HCT116 (cell line): ENCODE data around the gene HGFAC. TPM values are rescaled to one million over a fixed set of nuclear protein-coding genes. Genes with fewer than 3 reads are reported as not detected.

Source experiments
- ATAC-seq: fragments of 200-7000 bp; cut with Tn5 transposase; 2 replicates; pipeline ENCODE4 v1.9.1; 2020; ENCODE audit warnings: mild to moderate bottlenecking, moderate library complexity
- BruUV-seq: library from RNA; stranded (reverse); fragments of 400-500 nt; replicated peaks from 2 replicates; lab custom pipeline; 2021; lab: Mats Ljungman, UMichigan
- CTCF ChIA-PET: fragments of 300-600 bp; sonication (Branson Sonifier 250); formaldehyde crosslinking; loops from one replicate; lab custom pipeline; 2021; ENCODE audit warnings: antibody characterized with exemption; lab: Charles Lee
- POLR2A ChIA-PET: fragments of 300-600, 350-600 bp; sonication (Branson Sonifier 250); formaldehyde crosslinking; loops from one replicate; lab custom pipeline; 2021; ENCODE audit warnings: antibody characterized with exemption; lab: Charles Lee
- RAD21 ChIA-PET, 2 experiments: fragments of 300-600 bp; sonication (Branson Sonifier 250); formaldehyde crosslinking; loops; one replicate each; lab custom pipeline; 2023; ENCODE audit warnings: low total read pairs in 2 of 2; ENCODE audit not compliant: uncharacterized antibody in 2 of 2, unreplicated experiment in 2 of 2, low non-redundant PET in 1 of 2; lab: Charles Lee
- DNase-seq: peaks from one replicate; pipeline ENCODE4 v3.0.0-alpha.2; 2010; ENCODE audit warnings: low read depth, low spot score
- H2AFZ ChIP-seq: fragments of 200-600 bp; shearing (Covaris generic), sonication (generic); 2 replicates; pipeline ENCODE4 v1.6.1; 2017; ENCODE audit warnings: low read depth, mixed run types, mixed read lengths, antibody characterized with exemption, low read length; ENCODE audit not compliant: poor library complexity, severe bottlenecking
- H3K27ac ChIP-seq: 2 replicates; pipeline ENCODE4 v1.5.1; 2012; ENCODE audit warnings: low read depth, low read length
- H3K27me3 ChIP-seq: fragments of 200-600 bp; sonication (generic); 2 replicates; pipeline ENCODE4 v1.6.1; 2016; ENCODE audit warnings: mixed run types, low read length, mixed read lengths; ENCODE audit not compliant: insufficient read depth
- H3K36me3 ChIP-seq, 2 experiments: fragments of 200-500 bp in 1 of 2; fragments of 200-600 bp in 1 of 2; sonication (Bioruptor generic) in 1 of 2; sonication (generic) in 1 of 2; 2 replicates each; pipeline versions ENCODE4 v1.5.1 to v1.6.1; 2014 to 2016; ENCODE audit warnings: low read length in 2 of 2, inconsistent platforms in 1 of 2, mixed read lengths in 1 of 2, mixed run types in 1 of 2; ENCODE audit not compliant: insufficient read depth in 2 of 2, control insufficient read depth in 1 of 2
- H3K4me1 ChIP-seq, 2 experiments: fragments of 200-600 bp in 1 of 2; sonication (generic) in 1 of 2; 2 replicates each; pipeline versions ENCODE4 v1.5.1 to v1.6.1; 2012 to 2017; ENCODE audit warnings: low read length in 2 of 2, inconsistent platforms in 1 of 2, mild to moderate bottlenecking in 1 of 2, mixed read lengths in 1 of 2, mixed run types in 1 of 2, moderate library complexity in 1 of 2; ENCODE audit not compliant: insufficient read depth in 2 of 2, control insufficient read depth in 1 of 2
- H3K4me2 ChIP-seq: fragments of 200-600 bp; sonication (generic); 2 replicates; pipeline ENCODE4 v1.6.1; 2017; ENCODE audit warnings: mixed run types, low read length, mixed read lengths
- H3K4me3 ChIP-seq, 2 experiments: fragments of 200-600 bp in 1 of 2; sonication (generic) in 1 of 2; replicated peaks in 1 of 2; 2 replicates each; pipeline ENCODE4 v1.5.1; 2011 to 2016; ENCODE audit warnings: low read length in 2 of 2, control low read depth in 1 of 2, low read depth in 1 of 2, mild to moderate bottlenecking in 1 of 2, mixed read lengths in 1 of 2, mixed run types in 1 of 2
- H3K79me2 ChIP-seq: fragments of 200-600 bp; sonication (generic); 2 replicates; pipeline ENCODE4 v1.6.1; 2017; ENCODE audit warnings: mild to moderate bottlenecking, mixed run types, low read length, moderate library complexity, mixed read lengths; ENCODE audit not compliant: insufficient read depth
- H3K9ac ChIP-seq: fragments of 200-600 bp; sonication (generic); 2 replicates; pipeline ENCODE4 v1.6.1; 2016; ENCODE audit warnings: low read length, mixed read lengths
- H3K9me2 ChIP-seq: fragments of 200-600 bp; sonication (generic), shearing (Covaris generic); 2 replicates; pipeline ENCODE4 v1.6.1; 2017; ENCODE audit warnings: mixed run types, mild to moderate bottlenecking, moderate library complexity; ENCODE audit not compliant: insufficient read depth
- H3K9me3 ChIP-seq, 2 experiments: fragments of 200-500 bp in 1 of 2; fragments of 200-600 bp in 1 of 2; sonication (Bioruptor generic) in 1 of 2; sonication (generic) in 1 of 2; 2 replicates each; pipeline ENCODE4 v1.6.1; 2014 to 2017; ENCODE audit warnings: low read length in 2 of 2, mixed read lengths in 2 of 2, inconsistent platforms in 1 of 2, low read depth in 1 of 2, mild to moderate bottlenecking in 1 of 2, mixed run types in 1 of 2, moderate library complexity in 1 of 2; ENCODE audit not compliant: control insufficient read depth in 1 of 2, insufficient read depth in 1 of 2
- H4K20me1 ChIP-seq: fragments of 200-600 bp; sonication (generic), shearing (Covaris generic); 2 replicates; pipeline ENCODE4 v1.6.1; 2017; ENCODE audit warnings: mixed run types, mild to moderate bottlenecking, moderate library complexity; ENCODE audit not compliant: insufficient read depth
- CBX3 ChIP-seq: IDR thresholded peaks from 2 replicates; pipeline ENCODE4 v1.6.1; 2012; ENCODE audit warnings: low read depth
- CEBPB ChIP-seq: IDR thresholded peaks from 2 replicates; pipeline ENCODE4 v1.6.1; 2012; ENCODE audit warnings: low read depth
- CTCF ChIP-seq, 3 experiments: fragments of 200-600 bp in 1 of 3; sonication (generic) in 1 of 3; IDR thresholded peaks in 2 of 3; conservative IDR thresholded peaks in 1 of 3; 2 replicates each; pipeline ENCODE4 v1.5.1; 2012 to 2017; ENCODE audit warnings: low read depth in 2 of 3, low read length in 2 of 3, antibody characterized with exemption in 1 of 3, borderline replicate concordance in 1 of 3, control low read depth in 1 of 3, mild to moderate bottlenecking in 1 of 3, mixed read lengths in 1 of 3, mixed run types in 1 of 3, moderate library complexity in 1 of 3; ENCODE audit not compliant: insufficient read depth in 1 of 3
- EGR1 ChIP-seq: IDR thresholded peaks from 2 replicates; pipeline ENCODE4 v1.6.1; 2012; ENCODE audit warnings: low read depth
- ELF1 ChIP-seq: IDR thresholded peaks from 2 replicates; pipeline ENCODE4 v1.6.1; 2012; ENCODE audit warnings: low read depth, borderline replicate concordance
- EZH2 ChIP-seq: fragments of 200-600 bp; sonication (generic); IDR thresholded peaks from 2 replicates; pipeline ENCODE4 v1.6.1; 2017; ENCODE audit warnings: antibody characterized with exemption, mixed run types
- EZH2phosphoT487 ChIP-seq: fragments of 200-600 bp; IDR thresholded peaks from 2 replicates; pipeline ENCODE4 v1.6.1; 2018; ENCODE audit warnings: antibody characterized with exemption, borderline replicate concordance
- FOSL1 ChIP-seq: IDR thresholded peaks from 2 replicates; pipeline ENCODE4 v1.6.1; 2012; ENCODE audit warnings: low read depth
- POLR2A ChIP-seq: IDR thresholded peaks from 2 replicates; pipeline ENCODE4 v1.7.0; 2011; ENCODE audit warnings: borderline replicate concordance; ENCODE audit not compliant: insufficient read depth, insufficient read length; ENCODE audit errors: extremely low read depth
- RAD21 ChIP-seq: IDR thresholded peaks from 2 replicates; pipeline ENCODE4 v1.6.1; 2012; ENCODE audit warnings: low read depth, mild to moderate bottlenecking
- REST ChIP-seq: IDR thresholded peaks from 2 replicates; pipeline ENCODE4 v1.6.1; 2012; ENCODE audit warnings: low read depth
- SIN3A ChIP-seq: IDR thresholded peaks from 2 replicates; pipeline ENCODE4 v1.6.1; 2012; ENCODE audit warnings: low read depth
- SP1 ChIP-seq: IDR thresholded peaks from 2 replicates; pipeline ENCODE4 v1.6.1; 2012; ENCODE audit warnings: low read depth
- SRF ChIP-seq: IDR thresholded peaks from 2 replicates; pipeline ENCODE4 v1.6.1; 2012; ENCODE audit warnings: low read depth
- TCF7L2 ChIP-seq: IDR thresholded peaks from 2 replicates; pipeline ENCODE4 v1.7.0; 2011; ENCODE audit warnings: borderline replicate concordance, inconsistent platforms; ENCODE audit not compliant: insufficient read depth, insufficient read length; ENCODE audit errors: extremely low read depth
- YY1 ChIP-seq: IDR thresholded peaks from 2 replicates; pipeline ENCODE4 v1.6.1; 2011; ENCODE audit warnings: low read length, low read depth, moderate library complexity, mild to moderate bottlenecking; ENCODE audit not compliant: insufficient replicate concordance; ENCODE audit errors: extremely low read depth
- ZFX ChIP-seq: fragments of 450-650 bp; IDR thresholded peaks from 2 replicates; pipeline ENCODE4 v1.6.1; 2017
- ZNF274 ChIP-seq: fragments of 200-500 bp; sonication (Bioruptor generic); IDR thresholded peaks from 2 replicates; pipeline ENCODE4 v1.6.1; 2014; ENCODE audit warnings: mild to moderate bottlenecking, low read depth, low read length, inconsistent platforms
- intact Hi-C: fragments of 100-400 bp; cut with micrococcal nuclease; formaldehyde crosslinking; loops from 2 replicates; pipeline ENCODE4 v1.10.0; 2022
- total RNA-seq: library from RNA; stranded (reverse); gene quantifications from one replicate; pipeline ENCODE4 v1.2.1, GENCODE V29; 2021; ENCODE audit not compliant: unreplicated experiment
- TF ChIP-seq, protein P1 (sequence below): IDR thresholded peaks from 2 replicates; pipeline ENCODE4 v1.6.1; 2012
- TF ChIP-seq, protein P2 (sequence below): IDR thresholded peaks from 2 replicates; pipeline ENCODE4 v1.6.1; 2012

Gene HGFAC
- total RNA-seq, 1 experiment from 2014 or later, result 1.1 TPM

- H3K36me3 ChIP-seq, result no peaks in the 10 kb centered on the region
- CTCF ChIA-PET, result no interaction called here
- POLR2A ChIA-PET, result interaction anchor here (1.0 kb wide), 1 partner anchor 12 kb away, joined by 3 read pairs; no protein-coding TSS in a partner anchor
- RAD21 ChIA-PET, result no interaction called here
- H4K20me1 ChIP-seq, result no peaks in the 10 kb centered on the region
- H2AFZ ChIP-seq, result no peak overlapping the region
- H3K4me1 ChIP-seq, result no peaks in the 10 kb centered on the region
- no peak overlapping the region for H3K27ac ChIP-seq
- H3K4me2 ChIP-seq, result no peak overlapping the region
- H3K9ac ChIP-seq, result no peak overlapping the region
- TF ChIP-seq CEBPB, result no peak
- no peak for TF ChIP-seq SRF
- no peak for TF ChIP-seq FOSL1
- TF ChIP-seq CTCF (IDR thresholded peaks at IDR 0.05 in 2 of 3, conservative IDR thresholded peaks at IDR 0.05 in 1 of 3; ENCODE audit: borderline replicate concordance in 1 of 3, insufficient read depth in 1 of 3, low read depth in 2 of 3, low read length in 2 of 3), result no peak
- TF ChIP-seq ZFX, result no peak
- no peak for TF ChIP-seq ELF1
- no peak for TF ChIP-seq EZH2
- TF ChIP-seq CBX3, result no peak
- no peak for TF ChIP-seq YY1
- no peak for TF ChIP-seq SIN3A
- no peak for TF ChIP-seq ZNF274
- TF ChIP-seq REST, result no peak
- TF ChIP-seq POLR2A, result no peak
- no peak for TF ChIP-seq RAD21
- TF ChIP-seq EZH2phosphoT487, result no peak
- TF ChIP-seq EGR1, result no peak
- TF ChIP-seq, protein P1, sequence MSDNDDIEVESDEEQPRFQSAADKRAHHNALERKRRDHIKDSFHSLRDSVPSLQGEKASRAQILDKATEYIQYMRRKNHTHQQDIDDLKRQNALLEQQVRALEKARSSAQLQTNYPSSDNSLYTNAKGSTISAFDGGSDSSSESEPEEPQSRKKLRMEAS, result no peak
- TF ChIP-seq, protein P2, sequence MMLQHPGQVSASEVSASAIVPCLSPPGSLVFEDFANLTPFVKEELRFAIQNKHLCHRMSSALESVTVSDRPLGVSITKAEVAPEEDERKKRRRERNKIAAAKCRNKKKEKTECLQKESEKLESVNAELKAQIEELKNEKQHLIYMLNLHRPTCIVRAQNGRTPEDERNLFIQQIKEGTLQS, result no peak
- no peak for TF ChIP-seq TCF7L2
- TF ChIP-seq SP1, result no peak
- BruUV-seq, result no TSS peak
- no peaks in the 10 kb centered on the region for H3K79me2 ChIP-seq
- no peaks in the 10 kb centered on the region for H3K9me2 ChIP-seq
- no peak for ATAC-seq
- no peaks in the 10 kb centered on the region for H3K9me3 ChIP-seq
- H3K4me3 ChIP-seq, result no peak overlapping the region
- intact Hi-C loops, result no loop called here
- no peaks in the 10 kb centered on the region for H3K27me3 ChIP-seq
- no peak for DNase-seq
Measured at GRCh38 chr4:3406431-3406830, 35.3 kb upstream of the HGFAC start.
